Stimulated activated effector memory CD8-positive, alpha-beta T cell treated with anti-CD3 and anti-CD28 coated beads, Interleukin-12 subunit alpha, Interleukin-12 subunit beta, amount 100 ng/mL, for 72 hours (primary cell): ENCODE measurements around the gene LRRFIP1.
"Not testable (repeated sequence)": the region's sequence is repeated elsewhere in the genome, so short reads cannot be mapped to it uniquely, and the experiment has no call there.

Experiments used
- ATAC-seq: fragments of 150-1000 bp; cut with Tn5 transposase; 2 replicates; pipeline ENCODE4 v1.10.0; 2021
- DNase-seq, 2 donors: peaks; one replicate each; pipeline ENCODE4 v3.0.0; 2021 to 2022; ENCODE audit warnings: low spot score in 2 of 2
- H3K27ac Mint-ChIP-seq: one replicate; pipeline ENCODE4 v1.8.0; 2022; ENCODE audit warnings: mild to moderate bottlenecking, mixed read lengths
- H3K36me3 Mint-ChIP-seq: one replicate; pipeline ENCODE4 v1.8.0; 2022; ENCODE audit warnings: mild to moderate bottlenecking, mixed read lengths
- H3K4me1 Mint-ChIP-seq: one replicate; pipeline ENCODE4 v1.8.0; 2022; ENCODE audit warnings: mixed read lengths
- H3K4me3 Mint-ChIP-seq: one replicate; pipeline ENCODE4 v1.8.0; 2022; ENCODE audit warnings: mild to moderate bottlenecking, mixed read lengths
- H3K9me3 Mint-ChIP-seq: one replicate; pipeline ENCODE4 v1.8.0; 2022; ENCODE audit warnings: mixed read lengths

Gene LRRFIP1

GRCh38 chr2:237593596-237594320 lies 33.6 kb upstream of the LRRFIP1 start:
- Mint-ChIP-seq H3K27ac (no peak overlapping the region), H3K4me1 (peaks cover 24% of the 10 kb centered on the region), H3K36me3 (no peaks in the 10 kb centered on the region), H3K4me3 (no peak overlapping the region), H3K9me3 (no peaks in the 10 kb centered on the region)
- no peak for DNase-seq
- no peak for ATAC-seq

GRCh38 chr2:237594514-237594871 lies 32.9 kb upstream of the LRRFIP1 start:
- ATAC-seq, result no peak
- no peak overlapping the region for H3K27ac Mint-ChIP-seq
- peaks cover 25% of the 10 kb centered on the region for H3K4me1 Mint-ChIP-seq
- H3K36me3 Mint-ChIP-seq, result no peaks in the 10 kb centered on the region
- no peak for DNase-seq
- no peak overlapping the region for H3K4me3 Mint-ChIP-seq
- no peaks in the 10 kb centered on the region for H3K9me3 Mint-ChIP-seq

DNA sequence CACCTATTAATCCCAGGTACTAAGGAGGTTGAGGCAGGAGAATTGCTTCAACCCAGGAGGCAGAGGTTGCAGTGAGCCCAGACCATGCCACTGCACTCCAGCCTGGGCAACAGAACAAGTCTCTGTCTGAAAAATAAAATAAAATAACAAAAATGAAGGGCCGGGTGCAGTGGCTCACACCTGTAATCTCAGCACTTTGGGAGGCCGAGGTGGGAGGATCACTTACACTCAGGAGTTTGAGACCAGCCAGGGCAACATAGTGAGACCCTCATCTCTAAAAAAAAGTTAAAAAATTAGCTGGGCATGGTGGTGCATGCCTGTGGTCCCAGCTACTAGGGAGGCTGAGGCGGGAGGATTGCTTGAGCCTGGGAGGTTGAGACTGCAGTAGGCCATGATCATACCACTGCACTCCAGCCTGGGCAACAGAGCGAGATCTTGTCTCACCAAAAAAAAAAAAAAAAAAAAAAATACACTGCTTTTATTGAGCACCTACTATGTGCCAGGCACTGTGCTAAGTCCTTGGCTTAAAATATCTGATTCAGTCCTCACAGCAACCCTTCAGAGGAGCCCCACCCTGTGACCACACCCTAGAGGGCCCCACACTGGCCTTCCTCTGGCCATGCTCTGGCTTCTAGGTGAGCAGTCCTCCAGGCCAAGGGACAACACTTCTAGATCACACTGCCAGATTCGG lies 31.4 kb upstream of the LRRFIP1 start:
- DNase-seq, ATAC-seq: not testable (repeated sequence)

GRCh38 chr2:237596520-237597195 lies 30.7 kb upstream of the LRRFIP1 start:
- ATAC-seq, result no peak

More for the DNA sequence above, 31.4 kb upstream of the LRRFIP1 start:
- H3K4me3 Mint-ChIP-seq, H3K9me3 Mint-ChIP-seq, H3K36me3 Mint-ChIP-seq, H3K27ac Mint-ChIP-seq: not testable (repeated sequence)
- peaks cover 24% of the 10 kb centered on the region for H3K4me1 Mint-ChIP-seq

DNA sequence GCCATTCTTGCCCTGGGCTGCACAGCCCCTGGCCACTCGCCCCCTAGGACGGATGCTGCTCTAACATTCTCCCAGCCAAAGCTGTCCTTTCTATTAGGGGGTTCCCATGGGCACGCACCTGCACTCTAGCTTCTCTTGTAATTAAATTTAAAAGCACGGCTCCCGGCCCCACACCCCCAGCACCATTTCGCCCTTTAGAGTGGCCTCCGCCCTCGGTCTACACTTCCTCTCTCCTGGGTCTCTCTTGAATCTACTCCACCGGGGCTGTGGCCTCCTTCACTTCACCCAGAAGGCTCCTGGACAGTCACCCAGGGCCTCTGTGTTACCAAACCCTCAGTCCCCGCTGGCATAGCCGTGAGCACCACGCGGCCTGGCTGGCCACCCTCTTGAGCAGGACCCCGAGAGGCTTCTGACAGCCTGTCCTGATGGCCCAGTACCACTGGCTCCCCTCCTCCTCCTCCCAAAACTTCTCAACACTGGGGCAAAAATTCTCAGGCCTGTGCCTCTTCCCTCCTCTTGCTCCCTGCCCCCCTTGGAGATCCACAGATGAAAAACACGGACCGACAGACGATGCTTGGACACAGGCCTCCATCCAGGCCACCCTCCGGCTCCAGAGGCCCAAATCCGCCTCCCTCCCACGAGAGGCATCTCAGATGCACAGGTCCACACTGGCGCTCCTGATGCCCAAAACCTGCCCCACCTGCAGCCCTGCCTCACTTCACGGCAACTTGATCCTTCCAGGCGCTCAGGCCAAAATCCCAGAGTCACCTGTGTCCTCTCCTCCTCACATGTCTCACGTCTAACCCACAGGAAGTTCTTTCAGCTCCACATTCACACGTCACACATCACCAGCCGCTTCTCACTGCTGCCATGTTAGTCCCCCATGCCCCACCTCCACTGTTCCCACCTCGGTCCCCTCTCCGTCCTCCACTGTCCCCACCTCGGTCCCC lies 29.9 kb upstream of the LRRFIP1 start:
- no peak for DNase-seq
- Mint-ChIP-seq H3K4me1 (peaks cover 15% of the 10 kb centered on the region), H3K27ac (peak overlapping the region; percentile 84), H3K36me3 (no peaks in the 10 kb centered on the region), H3K4me3 (no peak overlapping the region), H3K9me3 (no peaks in the 10 kb centered on the region)
- ATAC-seq, result no peak

More at GRCh38 chr2:237596520-237597195, 30.7 kb upstream of the LRRFIP1 start:
- Mint-ChIP-seq H3K9me3 (no peaks in the 10 kb centered on the region), H3K27ac (no peak overlapping the region), H3K4me3 (no peak overlapping the region), H3K4me1 (peaks cover 17% of the 10 kb centered on the region), H3K36me3 (no peaks in the 10 kb centered on the region)
- no peak for DNase-seq

DNA sequence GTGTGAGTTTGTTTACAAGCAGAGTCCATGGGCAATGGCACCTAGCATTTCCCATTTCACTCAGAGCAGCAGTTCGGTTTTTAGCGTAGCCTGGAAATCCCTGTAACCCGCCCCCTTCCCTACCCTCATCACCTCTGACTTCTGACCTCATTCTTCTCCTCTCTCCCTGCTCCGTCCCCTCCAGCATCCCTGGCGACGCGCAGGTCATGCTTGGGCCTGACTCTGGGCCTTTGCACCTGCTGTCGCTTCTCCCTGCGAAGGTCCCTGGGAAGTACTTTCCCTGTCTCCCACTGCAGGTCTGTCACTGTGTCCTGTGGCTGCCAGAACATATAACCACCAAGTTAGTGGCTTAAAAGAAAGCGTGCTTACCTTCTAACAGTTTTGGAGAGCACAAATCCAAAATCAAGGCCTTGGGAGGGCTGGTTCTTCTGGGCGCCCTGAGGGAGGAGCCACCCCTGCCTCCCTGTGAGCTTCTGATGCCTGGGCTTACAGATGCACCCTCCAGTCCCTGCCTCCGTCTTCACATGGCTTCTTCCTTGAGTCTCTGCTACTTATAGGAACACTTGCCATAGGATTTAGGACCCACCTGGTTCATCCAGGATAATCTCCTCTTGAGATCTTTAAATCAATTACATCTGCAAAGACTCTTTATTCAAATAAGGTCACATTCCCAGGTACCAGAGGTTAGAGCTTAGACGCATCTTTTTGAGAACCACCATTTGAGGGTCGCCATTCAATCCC lies 28.7 kb upstream of the LRRFIP1 start:
- ATAC-seq (no peak), DNase-seq (no peak)
- Mint-ChIP-seq H3K4me1 (peaks cover 26% of the 10 kb centered on the region), H3K36me3 (no peaks in the 10 kb centered on the region), H3K27ac (peak overlapping the region; percentile 84), H3K9me3 (no peaks in the 10 kb centered on the region), H3K4me3 (no peak overlapping the region)

- Mint-ChIP-seq H3K9me3 (no peaks in the 10 kb centered on the region), H3K4me3 (no peak overlapping the region), H3K27ac (no peak overlapping the region), H3K36me3 (no peaks in the 10 kb centered on the region), H3K4me1 (peaks cover 32% of the 10 kb centered on the region)
- ATAC-seq, result no peak
- DNase-seq, result no peak
These were observed 27.8 kb upstream of the LRRFIP1 start for GRCh38 chr2:237599465-237600110.

DNA sequence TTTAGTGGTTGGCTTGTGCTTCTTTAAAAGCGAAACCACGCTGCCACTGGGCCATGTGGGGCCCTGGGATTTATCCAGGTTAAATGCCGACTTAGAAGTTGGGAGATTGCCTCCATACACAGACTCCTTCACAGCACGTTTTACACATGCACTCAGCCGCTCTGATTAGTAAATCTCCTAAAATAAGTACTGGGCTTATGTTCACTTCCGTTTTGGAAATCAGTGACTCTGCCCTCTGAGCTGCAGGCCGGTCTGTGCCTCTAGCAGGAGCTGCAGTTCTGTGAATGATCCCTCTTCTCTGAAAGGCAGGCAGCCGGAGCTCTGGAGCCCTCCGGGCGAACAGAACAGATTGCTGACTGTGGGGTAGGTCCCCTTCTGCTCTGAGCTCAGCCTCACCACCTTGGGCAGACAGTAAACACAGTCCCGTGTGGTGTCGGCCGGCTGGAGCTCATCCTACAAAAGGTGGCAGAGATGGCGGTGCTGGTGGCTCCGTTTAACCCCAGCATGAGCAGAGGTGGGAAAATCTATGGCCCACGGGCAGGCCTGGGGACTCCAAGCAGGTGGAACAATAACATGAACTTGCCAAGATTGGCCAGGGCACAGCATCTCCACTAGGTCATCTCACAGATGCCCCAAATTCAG lies 27.1 kb upstream of the LRRFIP1 start:
- no peak overlapping the region for H3K4me3 Mint-ChIP-seq
- no peak for DNase-seq
- H3K27ac Mint-ChIP-seq, result no peak overlapping the region
- ATAC-seq, result no peak
- H3K4me1 Mint-ChIP-seq, result peaks cover 32% of the 10 kb centered on the region
- H3K36me3 Mint-ChIP-seq, result no peaks in the 10 kb centered on the region
- H3K9me3 Mint-ChIP-seq, result no peaks in the 10 kb centered on the region

- H3K27ac Mint-ChIP-seq, result peak overlapping the region; percentile 90
These were observed 25.8 kb upstream of the LRRFIP1 start for GRCh38 chr2:237601453-237602116.

DNA sequence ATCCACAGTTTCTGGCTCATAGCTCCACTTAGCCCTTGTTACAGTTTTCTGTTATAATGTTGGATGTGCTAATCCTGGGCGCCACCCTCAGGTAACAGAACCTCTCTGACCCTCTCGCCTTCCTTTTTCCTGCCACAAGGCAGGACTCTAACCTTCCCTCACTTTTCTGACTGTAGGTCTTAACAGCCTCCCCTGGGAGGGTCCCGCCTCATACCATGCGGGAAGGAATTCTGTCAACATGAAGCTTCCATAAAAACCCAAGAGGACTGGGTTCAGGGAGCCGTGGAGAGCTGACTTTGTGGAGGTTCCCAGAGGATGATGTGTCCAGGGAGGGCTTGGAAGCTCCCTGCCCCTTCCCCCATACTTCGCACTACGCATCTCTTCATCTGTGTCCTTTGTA lies 25.0 kb upstream of the LRRFIP1 start:
- peak overlapping the region; percentile 90 for H3K27ac Mint-ChIP-seq
- DNase-seq, result no peak

More at GRCh38 chr2:237601453-237602116, 25.8 kb upstream of the LRRFIP1 start:
- DNase-seq (no peak), ATAC-seq (no peak)
- H3K4me3 Mint-ChIP-seq, result no peak overlapping the region
- H3K9me3 Mint-ChIP-seq, result no peaks in the 10 kb centered on the region
- H3K36me3 Mint-ChIP-seq, result no peaks in the 10 kb centered on the region
- H3K4me1 Mint-ChIP-seq, result peaks cover 32% of the 10 kb centered on the region

DNA sequence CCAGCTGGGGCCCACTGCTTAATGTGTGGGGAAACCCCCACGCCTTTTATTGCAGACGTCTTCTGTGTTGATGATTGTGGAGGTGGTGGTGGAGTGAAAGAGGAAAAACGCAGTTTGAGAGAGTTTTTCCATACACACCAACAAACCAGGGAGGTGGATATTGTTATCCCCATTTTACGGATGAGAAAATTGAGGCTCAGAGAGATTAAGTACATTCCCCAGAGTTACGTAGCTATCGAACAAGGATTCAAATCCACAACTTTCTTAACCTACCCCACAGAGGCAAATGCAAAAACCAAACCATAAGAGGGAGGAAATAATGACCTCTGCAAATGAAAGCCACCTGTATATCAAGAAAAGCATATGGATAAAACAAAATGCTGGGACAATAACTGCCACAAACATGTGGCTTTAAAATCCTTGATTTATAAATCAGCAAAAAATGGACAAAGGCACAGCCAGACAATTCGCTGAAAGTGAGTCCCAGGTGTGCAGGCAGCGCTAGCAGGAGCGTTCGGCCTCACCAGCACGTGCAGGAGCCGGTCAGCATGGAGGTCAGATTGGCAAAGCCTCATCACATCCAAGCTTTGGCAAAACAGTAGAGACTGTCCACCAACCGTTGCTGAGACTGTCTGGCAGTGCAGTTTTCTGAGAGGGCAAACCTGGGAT lies 24.2 kb upstream of the LRRFIP1 start:
- DNase-seq, result no peak
- Mint-ChIP-seq H3K9me3 (no peaks in the 10 kb centered on the region), H3K4me3 (peak overlapping the region; percentile 44), H3K4me1 (peaks cover 24% of the 10 kb centered on the region), H3K27ac (peak overlapping the region; percentile 90), H3K36me3 (no peaks in the 10 kb centered on the region)
- no peak for ATAC-seq

More for the DNA sequence above, 25.0 kb upstream of the LRRFIP1 start:
- no peak for ATAC-seq
- no peak overlapping the region for H3K4me3 Mint-ChIP-seq
- H3K4me1 Mint-ChIP-seq, result peaks cover 32% of the 10 kb centered on the region
- H3K9me3 Mint-ChIP-seq, result no peaks in the 10 kb centered on the region
- H3K36me3 Mint-ChIP-seq, result no peaks in the 10 kb centered on the region

DNA sequence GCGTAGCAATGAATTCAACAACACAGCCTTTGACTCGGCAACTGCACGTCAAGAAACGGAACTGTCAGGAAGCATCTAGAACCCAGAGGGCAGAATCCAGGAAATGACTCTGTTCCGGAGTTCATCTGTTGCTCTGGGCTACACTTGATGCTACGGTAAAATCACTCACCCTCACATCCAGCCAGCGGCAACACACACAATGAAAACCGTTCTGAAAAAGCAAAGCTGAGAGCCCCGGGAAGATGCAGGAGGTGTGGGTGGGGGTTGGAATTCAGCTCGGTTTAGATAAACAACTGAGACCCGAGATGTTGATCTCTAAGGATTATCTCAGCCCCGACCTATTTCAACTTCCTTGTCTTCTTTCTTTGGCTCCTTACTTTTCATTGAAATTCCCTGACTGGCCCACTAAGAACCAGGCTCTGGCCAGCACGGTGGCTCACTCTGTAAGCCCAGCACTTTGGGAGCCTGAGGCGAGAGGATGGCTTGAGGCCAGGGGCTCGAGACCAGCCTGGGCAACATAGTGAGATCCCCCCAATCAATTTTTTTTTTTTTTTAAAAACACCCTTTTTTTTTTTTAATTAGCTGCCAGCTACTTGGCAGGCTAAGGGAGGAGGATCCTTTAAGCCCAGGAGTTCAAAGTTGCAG lies 23.5 kb upstream of the LRRFIP1 start:
- Mint-ChIP-seq H3K9me3 (no peaks in the 10 kb centered on the region), H3K36me3 (no peaks in the 10 kb centered on the region), H3K27ac (peak overlapping the region; percentile 90), H3K4me3 (peak overlapping the region; percentile 44), H3K4me1 (peaks cover 18% of the 10 kb centered on the region)
- DNase-seq, result peak in 1 of 2 donors; percentile 58
- peak; percentile 94 for ATAC-seq
